ENCODE measurements around the gene TMOD1.

Gene TMOD1

GRCh38 chr9:97505845-97506244 lies 4.4 kb downstream of the TMOD1 start:
- H3K79me2 ChIP-seq (ENCODE audit: control insufficient read depth, low read length) = no peaks in the 10 kb centered on the region
- no peaks in the 10 kb centered on the region for H3K9me3 ChIP-seq (ENCODE audit: control insufficient read depth, insufficient read depth, low read length)
- no peak overlapping the region for H3K4me3 ChIP-seq (ENCODE audit: low read length)
- no peaks in the 10 kb centered on the region for H3F3A ChIP-seq (ENCODE audit: control insufficient read depth, insufficient read depth)
- no peak overlapping the region for H3K4me2 ChIP-seq (ENCODE audit: low read length)
- peaks cover 19% of the 10 kb centered on the region for H3K4me1 ChIP-seq (ENCODE audit: control insufficient read depth, low read length)
- TF ChIP-seq CTCF (IDR thresholded peaks at IDR 0.05; ENCODE audit: low read depth, low read length, poor library complexity, severe bottlenecking) (no peak), EZH2phosphoT487 (IDR thresholded peaks at IDR 0.05; ENCODE audit: borderline replicate concordance, low read length) (no peak)
- H4K20me1 ChIP-seq (ENCODE audit: control insufficient read depth, insufficient read depth, low read depth, low read length) = no peaks in the 10 kb centered on the region
- H3K27me3 ChIP-seq (ENCODE audit: control insufficient read depth, low read length) = peaks cover 68% of the 10 kb centered on the region
- no peak overlapping the region for H3K27ac ChIP-seq (ENCODE audit: low read depth, low read length)
- H3K9me2 ChIP-seq (replicated peaks; ENCODE audit: control insufficient read depth, low read length) = no peaks in the 10 kb centered on the region
- H3K36me3 ChIP-seq (ENCODE audit: control insufficient read depth, low read length) = no peaks in the 10 kb centered on the region

GRCh38 chr9:97506306-97506705 lies 4.8 kb downstream of the TMOD1 start:
- H3K27me3 ChIP-seq (ENCODE audit: control insufficient read depth, low read length) = peaks cover 64% of the 10 kb centered on the region
- no peaks in the 10 kb centered on the region for H3K9me2 ChIP-seq (replicated peaks; ENCODE audit: control insufficient read depth, low read length)
- peaks cover 14% of the 10 kb centered on the region for H3K4me1 ChIP-seq (ENCODE audit: control insufficient read depth, low read length)
- H3K36me3 ChIP-seq (ENCODE audit: control insufficient read depth, low read length) = no peaks in the 10 kb centered on the region
- H3K27ac ChIP-seq (ENCODE audit: low read depth, low read length) = no peak overlapping the region
- H3F3A ChIP-seq (ENCODE audit: control insufficient read depth, insufficient read depth) = no peaks in the 10 kb centered on the region
- H3K9me3 ChIP-seq (ENCODE audit: control insufficient read depth, insufficient read depth, low read length) = no peaks in the 10 kb centered on the region
- H3K4me3 ChIP-seq (ENCODE audit: low read length) = no peak overlapping the region
- TF ChIP-seq CTCF (IDR thresholded peaks at IDR 0.05; ENCODE audit: low read depth, low read length, poor library complexity, severe bottlenecking) (no peak), EZH2phosphoT487 (IDR thresholded peaks at IDR 0.05; ENCODE audit: borderline replicate concordance, low read length) (no peak)
- H3K4me2 ChIP-seq (ENCODE audit: low read length) = no peak overlapping the region
- H4K20me1 ChIP-seq (ENCODE audit: control insufficient read depth, insufficient read depth, low read depth, low read length) = no peaks in the 10 kb centered on the region
- H3K79me2 ChIP-seq (ENCODE audit: control insufficient read depth, low read length) = no peaks in the 10 kb centered on the region

- H3K79me2 ChIP-seq (ENCODE audit: control insufficient read depth, low read length) = no peaks in the 10 kb centered on the region
- no peaks in the 10 kb centered on the region for H3K36me3 ChIP-seq (ENCODE audit: control insufficient read depth, low read length)
- H4K20me1 ChIP-seq (ENCODE audit: control insufficient read depth, insufficient read depth, low read depth, low read length) = no peaks in the 10 kb centered on the region
- peaks cover 61% of the 10 kb centered on the region for H3K27me3 ChIP-seq (ENCODE audit: control insufficient read depth, low read length)
- no peaks in the 10 kb centered on the region for H3K9me2 ChIP-seq (replicated peaks; ENCODE audit: control insufficient read depth, low read length)
- no peak overlapping the region for H3K4me2 ChIP-seq (ENCODE audit: low read length)
- no peak overlapping the region for H3K4me3 ChIP-seq (ENCODE audit: low read length)
- H3K4me1 ChIP-seq (ENCODE audit: control insufficient read depth, low read length) = peaks cover 12% of the 10 kb centered on the region
- no peaks in the 10 kb centered on the region for H3F3A ChIP-seq (ENCODE audit: control insufficient read depth, insufficient read depth)
- H3K27ac ChIP-seq (ENCODE audit: low read depth, low read length) = no peak overlapping the region
- no peaks in the 10 kb centered on the region for H3K9me3 ChIP-seq (ENCODE audit: control insufficient read depth, insufficient read depth, low read length)
- TF ChIP-seq EZH2phosphoT487 (IDR thresholded peaks at IDR 0.05; ENCODE audit: borderline replicate concordance, low read length) = no peak
- no peak for TF ChIP-seq CTCF (IDR thresholded peaks at IDR 0.05; ENCODE audit: low read depth, low read length, poor library complexity, severe bottlenecking)
These were observed 5.3 kb downstream of the TMOD1 start for GRCh38 chr9:97506787-97507186.

All from DOHH2 (cell line).